Esophagus squamous epithelium (tissue), 4 donors: ENCODE data around the gene NEDD4L.

Experiments
- POLR2A ChIP-seq, 4 donors: fragments of 450-650 bp; IDR thresholded peaks; one replicate each; pipeline ENCODE4 v1.6.1; 2017; ENCODE audit warnings: antibody characterized with exemption in 4 of 4, mild to moderate bottlenecking in 4 of 4, moderate library complexity in 3 of 4
- TF ChIP-seq, protein P1 (sequence below), 6 experiments: fragments of 450-650 bp in 4 of 6; fragments of 200-600 bp in 2 of 6; sonication (generic) in 2 of 6; IDR thresholded peaks; one replicate each; pipeline ENCODE4 v1.5.1; 2016 to 2019; ENCODE audit warnings: antibody characterized with exemption in 6 of 6, mild to moderate bottlenecking in 4 of 6, moderate library complexity in 4 of 6

DNA sequence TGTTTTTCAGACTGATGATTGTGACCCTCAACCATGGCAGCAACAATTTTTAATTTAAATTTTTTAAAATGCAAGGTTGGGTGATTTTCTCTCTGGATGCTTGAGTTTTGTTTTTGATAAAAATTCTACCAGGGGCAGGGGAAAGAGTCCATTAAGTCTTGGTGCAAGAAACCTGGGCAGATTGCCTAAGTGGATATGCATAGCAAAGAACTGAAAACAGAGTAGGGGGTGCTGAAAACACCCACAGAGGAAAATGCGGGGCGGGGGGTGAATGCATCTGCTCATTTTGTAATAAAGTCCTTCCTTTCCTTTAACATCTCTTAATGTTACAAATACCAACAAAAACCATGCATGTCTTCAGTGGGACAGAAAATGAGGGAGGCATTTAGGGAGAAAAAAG lies 138.0 kb downstream of the NEDD4L start:
- TF ChIP-seq, protein P1, sequence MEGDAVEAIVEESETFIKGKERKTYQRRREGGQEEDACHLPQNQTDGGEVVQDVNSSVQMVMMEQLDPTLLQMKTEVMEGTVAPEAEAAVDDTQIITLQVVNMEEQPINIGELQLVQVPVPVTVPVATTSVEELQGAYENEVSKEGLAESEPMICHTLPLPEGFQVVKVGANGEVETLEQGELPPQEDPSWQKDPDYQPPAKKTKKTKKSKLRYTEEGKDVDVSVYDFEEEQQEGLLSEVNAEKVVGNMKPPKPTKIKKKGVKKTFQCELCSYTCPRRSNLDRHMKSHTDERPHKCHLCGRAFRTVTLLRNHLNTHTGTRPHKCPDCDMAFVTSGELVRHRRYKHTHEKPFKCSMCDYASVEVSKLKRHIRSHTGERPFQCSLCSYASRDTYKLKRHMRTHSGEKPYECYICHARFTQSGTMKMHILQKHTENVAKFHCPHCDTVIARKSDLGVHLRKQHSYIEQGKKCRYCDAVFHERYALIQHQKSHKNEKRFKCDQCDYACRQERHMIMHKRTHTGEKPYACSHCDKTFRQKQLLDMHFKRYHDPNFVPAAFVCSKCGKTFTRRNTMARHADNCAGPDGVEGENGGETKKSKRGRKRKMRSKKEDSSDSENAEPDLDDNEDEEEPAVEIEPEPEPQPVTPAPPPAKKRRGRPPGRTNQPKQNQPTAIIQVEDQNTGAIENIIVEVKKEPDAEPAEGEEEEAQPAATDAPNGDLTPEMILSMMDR (IDR thresholded peaks at IDR 0.05), result no peak
- no peak for TF ChIP-seq POLR2A (IDR thresholded peaks at IDR 0.05)
